Gastrocnemius medialis (tissue), 4 donors: Measurements from ENCODE around the gene SLC22A1.

ENCODE experiments used
- POLR2A ChIP-seq, 2 donors: fragments of 450-650 bp; IDR thresholded peaks; one replicate each; pipeline ENCODE4 v1.6.1; 2017; ENCODE audit warnings: antibody characterized with exemption in 2 of 2, mild to moderate bottlenecking in 2 of 2, moderate library complexity in 2 of 2
- TF ChIP-seq, protein P1 (sequence below), 5 experiments: fragments of 450-650 bp in 3 of 5; fragments of 200-600 bp in 2 of 5; sonication (generic) in 2 of 5; IDR thresholded peaks in 4 of 5; conservative IDR thresholded peaks in 1 of 5; 1 replicate in 4 of 5; 2 replicates in 1 of 5; pipeline ENCODE4 v1.5.1; 2016 to 2019; ENCODE audit warnings: antibody characterized with exemption in 5 of 5, mild to moderate bottlenecking in 3 of 5, moderate library complexity in 3 of 5

DNA sequence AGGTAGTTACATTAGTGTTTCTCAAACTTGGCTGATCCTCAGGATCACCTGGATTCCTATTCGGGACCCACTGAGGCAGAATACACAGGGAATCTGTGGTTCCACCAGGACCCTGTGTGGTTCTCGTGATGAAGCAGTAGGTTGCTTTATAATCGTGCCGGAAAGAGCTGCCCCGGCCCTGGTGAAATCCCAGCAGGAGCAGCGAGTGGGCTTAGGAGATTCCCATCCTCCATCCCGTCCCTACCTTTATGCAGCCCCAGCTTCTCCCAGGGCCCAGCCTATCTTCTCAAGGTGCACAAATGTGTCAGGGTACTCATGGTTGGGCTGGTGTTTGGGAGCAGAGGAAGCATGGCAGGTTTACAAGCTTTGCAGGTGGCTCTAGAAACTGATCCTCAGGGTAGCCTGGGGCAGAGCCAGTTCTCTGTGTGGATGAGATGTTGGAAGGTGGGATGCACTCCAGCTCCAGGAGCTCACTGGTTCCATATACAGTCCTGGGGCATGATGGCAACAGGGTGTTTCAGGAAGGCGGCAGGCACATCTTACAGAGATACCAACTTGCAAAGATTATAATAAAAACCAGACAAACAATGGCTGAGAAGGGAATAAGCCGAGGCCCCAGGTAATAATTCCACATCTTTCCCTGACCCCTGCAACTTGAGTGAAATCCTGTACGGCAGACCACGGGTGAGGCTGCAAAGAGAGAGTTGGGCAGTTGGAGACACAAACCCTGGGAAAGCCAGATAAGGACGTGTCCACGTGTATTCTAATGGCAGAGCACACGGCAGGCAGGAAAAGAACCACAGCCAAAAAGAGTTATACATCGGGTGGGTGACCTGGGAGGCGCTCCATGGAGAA is 5.9 kb downstream of the SLC22A1 start:
- TF ChIP-seq, protein P1, sequence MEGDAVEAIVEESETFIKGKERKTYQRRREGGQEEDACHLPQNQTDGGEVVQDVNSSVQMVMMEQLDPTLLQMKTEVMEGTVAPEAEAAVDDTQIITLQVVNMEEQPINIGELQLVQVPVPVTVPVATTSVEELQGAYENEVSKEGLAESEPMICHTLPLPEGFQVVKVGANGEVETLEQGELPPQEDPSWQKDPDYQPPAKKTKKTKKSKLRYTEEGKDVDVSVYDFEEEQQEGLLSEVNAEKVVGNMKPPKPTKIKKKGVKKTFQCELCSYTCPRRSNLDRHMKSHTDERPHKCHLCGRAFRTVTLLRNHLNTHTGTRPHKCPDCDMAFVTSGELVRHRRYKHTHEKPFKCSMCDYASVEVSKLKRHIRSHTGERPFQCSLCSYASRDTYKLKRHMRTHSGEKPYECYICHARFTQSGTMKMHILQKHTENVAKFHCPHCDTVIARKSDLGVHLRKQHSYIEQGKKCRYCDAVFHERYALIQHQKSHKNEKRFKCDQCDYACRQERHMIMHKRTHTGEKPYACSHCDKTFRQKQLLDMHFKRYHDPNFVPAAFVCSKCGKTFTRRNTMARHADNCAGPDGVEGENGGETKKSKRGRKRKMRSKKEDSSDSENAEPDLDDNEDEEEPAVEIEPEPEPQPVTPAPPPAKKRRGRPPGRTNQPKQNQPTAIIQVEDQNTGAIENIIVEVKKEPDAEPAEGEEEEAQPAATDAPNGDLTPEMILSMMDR (IDR thresholded peaks at IDR 0.05 in 4 of 5, conservative IDR thresholded peaks at IDR 0.05 in 1 of 5), result no peak
- TF ChIP-seq POLR2A (IDR thresholded peaks at IDR 0.05), result no peak
